ENCODE data around the gene VAT1.
"Not testable (repeated sequence)": the region's sequence is repeated elsewhere in the genome, so short reads cannot be mapped to it uniquely, and the experiment has no call there.

Gene VAT1

DNA sequence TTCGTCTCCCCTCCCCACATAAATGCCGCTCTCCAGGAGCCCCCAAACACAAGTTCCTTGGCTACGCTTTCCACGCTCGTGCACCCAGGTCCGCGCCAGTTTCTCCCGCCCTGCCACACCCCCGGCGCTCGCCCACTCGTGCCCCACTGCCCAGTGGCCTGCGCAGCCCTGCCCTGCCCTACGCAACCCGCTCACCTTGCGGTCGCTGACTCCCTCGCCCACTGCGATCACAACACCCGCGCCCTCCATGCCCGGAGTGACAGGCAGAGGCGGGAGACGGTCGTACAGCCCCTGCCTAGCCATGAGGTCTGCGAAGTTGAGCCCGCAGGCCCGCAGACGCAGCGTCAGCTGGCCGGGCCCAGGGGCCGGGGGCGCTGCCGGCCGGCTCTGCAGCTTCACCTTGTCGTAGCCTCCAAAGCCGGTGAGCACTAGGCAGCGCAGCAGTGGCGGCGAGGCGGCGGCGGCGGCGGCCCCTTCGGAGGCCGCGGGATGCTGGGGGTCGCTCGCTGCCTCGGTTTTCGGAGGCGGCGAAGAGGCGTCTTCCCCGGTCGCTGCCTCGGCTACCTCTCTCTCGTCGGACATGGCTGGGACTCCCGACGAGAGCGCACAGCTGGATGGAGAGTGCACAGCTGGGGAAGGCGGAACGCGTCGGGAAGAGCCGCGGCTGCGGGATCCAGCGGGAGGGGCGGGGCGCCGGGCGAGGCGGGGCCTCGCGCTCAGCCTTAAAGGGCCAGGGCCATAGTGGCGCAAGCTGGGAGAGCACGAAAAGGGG is at the start of gene VAT1:
VAT1 (minus strand) TSS at position 645 of the 772 bp plus-strand sequence; CDS start at position 582, 63 bp downstream.
- DNase-seq: no peak

DNA sequence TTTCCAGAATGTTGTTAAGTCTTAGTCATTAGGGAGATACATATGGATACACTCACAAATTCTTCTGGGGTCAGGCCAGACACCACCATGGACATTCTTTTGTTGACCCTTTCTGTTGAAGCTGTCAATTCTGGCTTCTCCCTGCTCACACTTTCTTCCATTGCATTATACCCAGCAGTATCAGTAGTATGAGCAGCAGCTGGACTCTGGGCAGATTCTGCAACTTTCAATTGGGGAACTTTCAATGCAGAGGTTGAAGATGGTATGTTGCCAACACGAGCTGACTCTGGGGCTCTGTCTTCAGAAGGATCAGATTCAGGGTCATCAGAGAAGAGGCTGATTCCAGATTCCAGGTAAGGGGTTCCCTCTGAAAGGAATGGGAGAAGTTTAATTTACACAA is 48.7 kb upstream of the VAT1 start:
- no peak for DNase-seq

DNA sequence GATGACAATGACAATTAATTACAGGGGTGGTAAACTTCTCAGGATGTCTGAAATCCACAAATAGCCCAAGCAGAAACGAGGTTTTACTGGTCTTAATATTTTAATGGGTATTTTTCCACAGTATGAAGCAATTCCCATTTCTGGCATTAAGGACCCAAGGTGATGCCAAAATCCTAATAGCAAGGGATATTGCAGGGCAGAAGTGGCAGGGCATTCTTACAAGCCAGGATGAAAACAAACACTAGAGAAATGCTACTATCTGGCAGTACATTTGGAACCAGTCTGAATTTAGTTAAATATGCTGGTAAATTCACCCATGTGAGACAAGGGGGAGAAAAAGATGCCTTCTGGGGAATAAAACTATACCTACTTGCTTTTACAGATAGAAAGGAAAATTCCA is 48.1 kb upstream of the VAT1 start:
- no peak for DNase-seq

DNA sequence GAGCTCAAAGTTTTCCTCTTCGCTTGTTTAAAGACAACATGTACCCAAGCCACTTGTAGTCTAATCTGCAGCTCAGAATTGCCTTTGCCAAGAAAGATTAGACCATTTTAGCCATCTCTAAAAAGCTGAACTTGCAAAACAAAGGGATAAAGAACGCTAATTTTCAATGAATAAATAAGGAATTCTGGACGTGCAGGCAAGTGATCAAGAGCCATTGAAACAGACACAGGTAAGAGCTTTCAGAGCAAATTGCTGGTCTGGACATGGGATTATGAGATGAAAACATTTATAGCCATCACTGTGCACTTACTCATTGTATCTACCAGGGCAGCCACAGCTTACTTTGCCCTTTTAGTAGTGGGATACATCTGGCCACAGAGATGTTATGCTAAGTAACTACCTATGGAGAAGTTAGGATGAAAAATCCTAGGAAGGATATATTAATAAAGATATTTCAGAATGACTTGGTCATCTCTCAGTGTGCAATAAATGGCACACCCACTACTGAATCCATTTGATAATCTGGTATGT is 47.2 kb upstream of the VAT1 start:
- DNase-seq: no peak

DNA sequence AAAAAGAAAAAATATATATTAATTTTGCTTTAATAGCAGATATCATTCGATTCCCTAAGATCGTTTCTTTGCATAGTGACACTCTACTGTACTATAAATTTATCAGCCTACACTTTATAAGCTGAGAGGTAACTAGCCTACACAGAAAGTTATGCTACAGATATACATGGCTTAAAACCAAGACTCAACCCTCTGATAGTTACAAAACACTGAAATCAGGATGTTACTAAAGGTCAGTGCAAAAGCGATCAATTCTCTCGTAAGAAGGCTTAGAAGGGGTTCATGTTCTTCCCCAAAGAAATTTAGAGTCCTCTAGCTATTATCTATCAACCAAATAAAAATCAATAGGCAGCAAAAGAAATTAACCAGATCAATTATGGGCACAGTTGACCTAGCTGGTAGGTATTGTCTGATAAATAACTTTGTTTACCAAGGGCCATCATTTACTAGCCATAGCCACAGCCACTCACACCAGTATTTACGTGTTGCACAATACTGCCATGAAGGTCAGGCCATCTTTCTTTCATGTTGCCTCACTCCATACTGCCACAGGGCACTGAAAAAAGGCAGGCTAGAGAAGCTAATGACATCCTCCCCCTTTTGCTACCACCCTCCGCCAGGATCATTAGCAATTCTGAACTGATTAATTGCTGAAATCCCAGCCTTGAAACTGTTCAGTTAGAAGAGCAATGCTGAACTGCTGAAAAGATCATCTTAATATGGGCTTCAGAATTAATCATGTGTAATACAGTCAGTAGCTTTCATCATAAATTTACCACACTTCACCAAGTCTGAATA is 46.6 kb upstream of the VAT1 start:
- no peak for DNase-seq

DNA sequence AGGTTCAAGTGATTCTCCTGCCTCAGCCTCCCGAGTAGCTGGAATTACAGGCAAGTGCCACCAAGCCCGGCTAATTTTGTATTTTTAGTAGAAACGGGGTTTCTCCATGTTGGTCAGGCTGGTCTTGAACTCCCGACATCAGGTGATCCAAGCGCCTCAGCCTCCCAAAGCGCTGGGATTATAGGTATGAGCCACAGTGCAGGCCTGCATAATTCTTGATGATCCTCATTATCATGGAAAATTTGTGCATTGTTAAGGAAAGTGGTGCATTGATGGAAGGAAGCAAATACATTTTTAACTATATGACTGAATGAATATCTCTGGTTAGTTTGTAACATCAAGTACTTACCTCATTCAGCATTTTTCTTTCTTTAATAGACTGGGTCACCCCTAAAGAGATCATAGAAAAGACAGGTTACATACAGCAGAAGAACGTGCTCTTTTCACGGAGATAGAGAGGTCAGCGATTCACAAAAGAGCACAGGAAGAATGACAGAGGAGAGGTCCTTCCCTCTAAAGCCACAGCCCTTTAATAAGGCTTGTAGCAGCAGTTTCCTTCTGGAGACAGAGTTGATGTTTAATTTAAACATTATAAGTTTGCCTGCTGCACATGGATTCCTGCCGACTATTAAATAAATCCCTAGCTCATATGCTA is 40.9 kb upstream of the VAT1 start:
- DNase-seq: no peak

DNA sequence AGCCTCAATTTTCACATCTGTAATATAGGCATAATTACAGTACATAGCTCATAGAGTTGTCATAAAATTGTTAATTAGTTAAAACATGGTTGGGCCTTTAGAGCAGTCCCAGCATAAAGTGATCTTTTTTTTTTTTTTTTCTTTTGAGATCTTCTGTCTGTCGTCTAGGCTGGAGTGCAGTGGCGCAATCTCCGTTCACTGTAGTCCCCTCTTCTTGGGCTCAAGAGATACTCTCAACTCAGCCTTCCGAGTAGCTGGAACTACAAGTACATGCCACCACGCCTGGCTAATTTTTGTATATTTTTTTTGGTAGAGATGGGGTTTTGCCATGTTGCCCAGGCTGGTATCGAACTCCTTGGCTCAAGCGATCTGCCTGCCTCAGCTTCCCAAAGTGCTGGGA is 33.9 kb upstream of the VAT1 start:
- DNase-seq: no peak

DNA sequence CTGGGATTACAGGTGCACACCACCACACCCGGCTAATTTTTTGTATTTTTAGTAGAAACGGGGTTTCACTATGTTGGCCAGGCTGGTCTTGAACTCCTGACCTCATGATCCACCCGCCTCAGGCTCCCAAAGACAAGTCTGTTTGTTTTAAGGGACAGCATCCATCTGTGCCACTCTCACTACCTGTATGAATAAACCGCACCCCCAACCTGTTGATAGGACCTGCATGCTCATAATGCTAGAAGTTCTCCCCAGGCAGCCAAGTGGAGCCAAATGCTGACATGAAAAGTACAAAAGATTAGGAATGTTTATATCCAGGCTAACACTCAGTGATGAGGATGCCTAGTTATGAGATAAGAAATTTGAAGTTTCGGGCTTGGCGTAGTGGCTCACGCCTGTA is 30.8 kb upstream of the VAT1 start:
- DNase-seq: not testable (repeated sequence)

DNA sequence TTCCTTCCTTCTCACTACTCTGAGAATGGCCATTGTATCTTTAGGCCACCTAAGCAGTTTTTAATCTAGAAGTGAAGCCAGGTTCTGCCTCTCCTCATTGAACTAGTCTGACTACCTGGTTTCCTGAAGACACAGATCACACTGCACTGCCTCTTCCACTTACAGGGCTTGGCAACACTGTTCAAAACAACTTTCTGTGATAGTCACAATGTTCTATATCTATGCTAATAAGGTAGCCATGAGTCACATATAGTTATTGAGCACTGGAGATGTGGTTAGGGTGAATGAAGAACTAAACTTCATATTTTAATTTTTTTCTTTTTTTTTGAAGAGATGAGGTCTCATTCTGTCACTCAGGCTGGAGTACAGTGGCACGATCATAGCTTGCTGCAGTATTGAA is 29.8 kb upstream of the VAT1 start:
- DNase-seq: no peak

DNA sequence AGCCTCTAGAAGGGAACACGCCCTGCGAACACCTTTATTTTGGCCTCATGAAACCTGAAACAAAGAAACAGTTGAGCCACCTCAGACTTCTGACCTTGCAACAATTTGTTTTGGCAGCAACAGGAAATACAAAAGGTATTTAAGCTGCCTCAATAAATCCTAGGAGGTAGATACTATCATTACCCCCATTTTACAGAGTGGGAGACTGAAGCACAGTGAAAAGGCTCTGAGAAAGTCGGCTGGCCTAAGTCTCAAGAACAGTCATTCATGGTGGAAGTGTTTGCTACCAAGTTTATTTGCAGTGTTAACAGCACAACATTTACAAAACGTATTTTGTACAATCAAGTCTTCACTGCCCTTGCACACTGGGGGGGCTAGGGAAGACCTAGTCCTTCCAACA is 21.8 kb upstream of the VAT1 start:
- DNase-seq: no peak

DNA sequence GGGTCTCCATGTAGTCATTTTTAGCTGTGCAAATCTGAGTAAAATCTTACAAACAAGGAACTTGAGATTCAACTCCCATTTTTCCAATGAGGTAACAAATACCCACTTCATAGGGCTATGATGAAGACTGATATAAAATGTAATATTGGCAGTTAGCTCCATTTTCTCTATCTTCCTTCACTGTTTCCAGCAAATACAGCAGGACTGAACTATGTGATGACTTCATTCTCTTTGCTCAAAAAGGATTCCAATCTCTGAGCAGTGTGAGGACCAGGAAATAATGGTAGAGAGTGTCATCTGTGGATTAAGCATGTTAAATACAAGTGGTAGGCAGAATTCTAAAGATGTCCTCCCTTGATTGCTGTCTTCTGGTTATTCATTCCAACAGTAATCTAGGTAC is 21.1 kb upstream of the VAT1 start:
- DNase-seq: no peak

DNA sequence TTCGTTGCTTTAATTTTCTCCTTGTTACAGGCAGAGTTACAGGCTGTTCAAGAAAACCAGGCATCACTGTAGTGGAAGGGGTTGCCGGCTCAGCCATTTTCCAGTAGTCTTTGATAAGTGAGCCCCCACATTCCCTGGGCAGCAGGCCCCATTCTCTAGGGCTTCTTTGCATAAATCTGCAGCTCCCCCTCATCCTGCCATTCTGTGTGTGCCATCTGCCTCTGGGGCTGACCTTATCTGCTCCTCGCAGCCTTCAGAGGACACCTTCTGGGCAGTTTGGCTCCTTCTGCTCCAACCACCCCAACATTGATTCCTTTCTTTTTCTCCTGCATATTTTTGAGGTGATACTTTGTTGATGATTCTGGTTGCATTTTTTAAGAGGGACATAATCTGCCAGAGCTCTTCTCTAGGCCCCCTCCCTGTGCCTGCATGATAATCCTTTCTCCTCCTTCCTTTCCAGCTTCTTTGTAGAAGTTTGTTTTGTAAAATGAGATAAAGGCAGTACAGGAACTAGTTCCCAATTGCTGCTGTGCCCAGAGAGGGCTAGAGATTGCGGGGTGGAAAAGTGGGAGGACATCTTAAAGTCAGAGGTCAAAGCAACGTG is 19.9 kb upstream of the VAT1 start:
- no peak for DNase-seq

DNA sequence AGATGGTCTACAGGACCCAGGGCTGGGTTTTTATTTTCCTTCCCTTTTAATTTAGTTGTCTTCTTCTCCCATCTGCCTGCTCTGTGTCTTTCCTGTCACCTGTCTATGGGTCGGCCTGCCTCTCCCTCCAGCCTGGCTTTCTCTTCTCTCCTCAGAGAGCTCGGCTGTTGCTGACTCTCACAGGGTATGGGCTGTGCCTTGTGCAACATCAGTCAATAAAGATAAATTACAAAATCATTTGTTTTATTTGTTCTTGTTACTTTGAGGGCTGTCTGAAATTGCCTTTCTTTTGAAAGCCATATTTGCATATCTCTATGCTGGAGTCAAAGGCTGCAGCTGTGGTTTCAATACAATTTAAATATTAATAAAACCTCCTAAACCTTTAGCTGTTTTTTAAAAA is 18.5 kb upstream of the VAT1 start:
- no peak for DNase-seq

DNA sequence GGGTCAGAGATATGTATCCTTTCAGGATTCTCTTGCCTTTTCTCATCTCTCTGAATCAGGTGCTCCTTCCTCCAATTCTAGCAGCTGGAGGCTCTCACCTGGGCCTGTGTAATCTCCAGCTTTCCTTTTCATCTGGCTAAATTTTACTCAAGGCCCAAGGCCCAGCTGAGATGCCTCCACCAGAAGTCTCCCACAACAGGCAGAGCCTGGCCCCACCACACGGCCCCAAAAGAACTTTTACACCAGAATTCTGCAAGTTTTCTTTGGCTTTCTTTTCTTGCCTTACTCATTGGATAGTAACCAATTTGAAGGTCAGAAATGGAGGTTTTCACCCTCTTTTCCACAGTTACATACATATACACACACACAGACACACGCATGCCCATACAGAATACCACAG is 17.5 kb upstream of the VAT1 start:
- no peak for DNase-seq

DNA sequence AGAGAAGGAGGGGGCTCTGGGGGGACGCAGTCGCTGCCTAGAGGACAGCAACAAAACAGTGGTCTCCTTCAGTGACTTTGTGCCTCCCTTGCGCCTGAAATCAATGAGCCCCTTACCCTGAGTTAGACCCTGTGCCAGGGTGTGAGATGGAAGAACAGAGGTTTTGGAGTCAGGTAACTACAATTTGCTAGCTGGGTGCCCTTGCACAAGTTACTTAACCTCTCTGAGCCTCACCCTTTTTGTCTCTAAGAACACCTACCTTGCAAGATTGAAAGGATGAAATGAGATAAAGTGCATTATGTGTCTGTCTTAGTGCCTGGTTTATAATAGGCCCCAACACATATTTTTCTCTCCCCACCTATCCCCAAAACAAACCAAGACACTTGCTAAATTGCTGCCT is 12.7 kb upstream of the VAT1 start:
- DNase-seq: no peak

DNA sequence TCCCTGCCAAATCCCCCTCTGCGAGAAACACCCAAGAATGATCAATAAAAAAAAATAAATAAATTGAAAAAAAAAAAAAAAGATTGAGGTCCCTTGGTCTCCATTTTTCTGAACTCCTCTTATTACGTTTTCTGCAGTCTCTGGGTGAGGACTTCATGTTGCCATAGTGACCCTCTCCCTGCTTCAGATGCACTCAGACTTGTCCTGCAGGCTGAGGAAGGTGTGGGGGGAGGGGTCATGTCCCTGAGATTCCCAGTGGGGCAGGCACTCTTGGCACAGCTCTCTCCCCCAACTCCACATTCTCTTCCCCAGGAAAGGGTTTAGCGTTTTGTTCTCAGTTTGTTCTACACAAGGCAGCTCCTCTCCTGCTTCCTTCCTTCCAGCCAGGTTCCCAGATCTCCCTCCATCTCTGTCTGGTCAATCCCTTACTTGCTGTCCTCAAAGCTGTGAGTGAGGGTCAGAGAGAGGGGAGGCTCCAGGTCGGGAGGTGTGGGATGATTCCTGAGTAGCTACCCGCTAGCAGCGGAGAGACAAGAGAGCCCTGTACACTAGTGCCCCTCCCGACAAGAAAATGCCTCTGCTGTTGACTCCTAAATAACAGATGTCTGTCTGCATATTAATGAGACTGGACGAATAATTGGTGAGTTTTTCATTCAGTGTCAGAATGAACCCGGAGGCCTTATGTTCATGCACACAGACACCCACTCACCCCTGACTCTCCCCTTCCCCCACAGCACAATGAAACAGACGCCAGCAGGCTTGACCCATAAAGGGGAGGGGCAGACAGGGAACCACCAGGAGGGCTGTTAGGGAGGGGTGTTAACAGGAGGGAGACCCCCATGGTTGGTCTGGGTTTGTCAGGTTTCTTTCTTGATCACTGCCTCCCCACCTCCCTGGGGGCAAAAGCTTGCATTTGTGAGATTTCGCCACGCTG is 12.0 kb upstream of the VAT1 start:
- no peak for DNase-seq

DNA sequence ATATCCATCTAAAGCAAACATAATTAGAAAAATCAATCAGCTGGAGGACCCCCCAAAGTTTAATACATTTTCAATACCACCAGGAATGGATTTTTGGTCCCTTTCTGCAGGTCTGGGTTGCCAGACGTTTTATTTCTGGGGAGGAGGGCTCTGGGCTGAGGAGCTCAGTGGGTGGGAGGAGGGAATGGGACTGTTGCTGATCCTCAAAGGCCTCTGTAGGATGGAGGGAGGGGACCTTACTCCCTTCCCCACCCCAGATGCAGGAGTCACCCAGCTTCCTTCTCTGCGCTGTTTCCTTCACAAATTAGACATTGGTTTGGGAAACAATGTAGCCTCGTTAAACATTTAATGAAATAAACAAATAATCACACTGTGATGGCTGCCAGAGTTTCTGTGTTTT is 9.5 kb upstream of the VAT1 start:
- DNase-seq: no peak

DNA sequence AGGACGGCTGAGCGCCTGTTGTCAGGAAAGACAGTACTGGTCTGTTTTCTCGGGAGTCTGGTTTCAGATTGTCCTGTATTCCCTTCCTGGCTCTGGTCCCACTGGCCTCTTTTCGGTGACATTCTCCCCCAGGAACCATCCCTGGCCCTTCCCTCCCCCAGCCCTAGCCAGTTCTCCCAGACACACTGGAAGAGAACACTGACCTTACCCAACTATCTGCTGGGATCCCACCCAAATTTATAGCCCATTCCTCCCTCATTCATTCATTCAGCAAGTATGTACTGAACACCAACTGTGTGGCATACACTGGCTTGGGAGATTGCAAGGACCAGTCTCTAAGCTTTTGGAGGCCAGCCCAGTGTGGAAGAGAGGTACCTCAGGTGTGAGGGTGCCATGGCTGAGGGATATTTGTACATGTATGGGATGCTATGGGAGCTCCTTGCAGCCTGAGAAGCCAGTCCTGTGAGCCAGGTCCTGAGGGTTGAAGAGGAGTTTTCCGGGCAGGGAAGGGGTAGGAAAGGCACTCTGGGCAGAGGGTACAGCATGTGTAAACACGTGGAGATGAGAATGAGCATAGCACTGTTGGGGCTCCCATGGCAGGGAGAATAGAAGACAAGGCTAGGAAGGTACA is 8.1 kb upstream of the VAT1 start:
- DNase-seq: no peak

DNA sequence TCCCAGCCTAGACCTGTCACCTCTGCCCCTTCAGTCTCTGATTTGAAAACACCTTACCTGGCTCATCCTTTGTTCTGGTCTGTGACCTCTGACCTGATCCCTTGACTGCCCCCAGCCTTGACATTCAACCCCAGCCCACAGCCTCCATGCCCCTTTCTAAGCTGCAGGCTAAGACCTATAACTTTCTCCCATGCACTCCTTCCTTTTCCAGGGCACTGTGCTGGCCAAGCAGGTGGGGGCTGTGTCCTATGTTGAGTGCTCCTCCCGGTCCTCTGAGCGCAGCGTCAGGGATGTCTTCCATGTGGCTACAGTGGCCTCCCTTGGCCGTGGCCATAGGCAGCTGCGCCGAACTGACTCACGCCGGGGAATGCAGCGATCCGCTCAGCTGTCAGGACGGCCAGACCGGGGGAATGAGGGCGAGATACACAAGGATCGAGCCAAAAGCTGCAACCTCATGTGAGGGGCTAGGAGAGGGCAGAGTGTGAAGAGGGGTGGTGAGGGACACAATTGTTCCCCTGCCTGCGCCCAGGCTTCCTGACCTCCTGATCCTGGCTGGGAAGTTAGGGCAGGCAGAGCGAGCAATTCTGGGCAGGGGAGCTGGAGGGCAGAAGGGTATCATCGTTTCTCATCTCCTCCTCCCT is 6.2 kb upstream of the VAT1 start:
- no peak for DNase-seq

DNA sequence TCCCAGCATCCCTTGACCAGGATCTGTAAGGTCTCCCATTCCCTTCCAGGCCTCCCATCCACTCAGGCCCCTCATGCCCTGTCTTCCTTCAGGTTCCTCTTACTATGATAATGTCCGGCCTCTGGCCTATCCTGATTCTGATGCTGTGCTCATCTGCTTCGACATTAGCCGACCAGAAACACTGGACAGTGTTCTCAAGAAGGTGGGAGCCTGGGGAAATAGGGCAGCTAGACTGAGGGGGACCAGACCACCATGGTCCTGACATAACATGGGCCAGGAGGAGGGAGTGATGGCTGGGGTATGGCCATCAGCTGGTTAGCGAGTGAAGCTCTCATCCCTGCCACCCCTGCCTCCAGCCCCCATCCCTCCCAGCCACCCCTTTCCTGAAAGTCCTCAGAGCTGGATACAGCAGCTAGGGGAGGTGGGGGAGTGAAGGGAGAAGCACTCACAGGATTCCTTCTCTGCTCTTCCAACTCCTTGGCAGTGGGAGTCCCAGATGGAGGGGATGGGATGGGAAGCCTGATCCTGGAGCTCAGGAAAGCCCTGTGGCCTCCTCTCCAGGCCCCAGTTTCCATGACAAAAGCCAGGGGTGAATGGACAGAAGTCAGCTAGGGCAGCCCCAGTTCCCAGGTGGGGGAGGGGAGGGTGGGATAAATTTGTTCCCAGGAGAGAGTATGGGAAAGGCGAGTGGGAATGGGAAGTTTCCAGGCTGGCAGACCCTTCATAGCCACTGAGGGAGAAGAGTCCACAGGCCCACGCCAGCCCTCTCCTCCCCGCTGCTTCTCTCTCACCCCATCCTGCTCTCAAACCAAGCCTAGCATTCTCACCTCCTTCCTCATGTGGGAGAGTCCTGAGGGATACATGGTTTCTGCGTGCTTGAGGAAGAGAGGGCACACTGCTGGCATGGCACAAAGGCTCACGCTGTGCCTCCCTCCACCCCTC is 5.2 kb upstream of the VAT1 start:
- no peak for DNase-seq
